Peyer's patch (tissue), 4 donors: ENCODE results near the gene MDM4.

Source experiments
- CTCF ChIP-seq, 6 experiments: fragments of 450-650 bp in 4 of 6; fragments of 200-600 bp in 2 of 6; sonication (generic) in 1 of 6; IDR thresholded peaks; one replicate each; pipeline ENCODE4 v1.5.1; 2017 to 2019; ENCODE audit warnings: antibody characterized with exemption in 6 of 6, mild to moderate bottlenecking in 3 of 6, moderate library complexity in 1 of 6
- POLR2A ChIP-seq, 2 donors: fragments of 450-650 bp; IDR thresholded peaks; one replicate each; pipeline ENCODE4 v1.5.1; 2017; ENCODE audit warnings: antibody characterized with exemption in 2 of 2, mild to moderate bottlenecking in 2 of 2, moderate library complexity in 2 of 2

GRCh38 chr1:204479387-204480136, 36.6 kb upstream of the MDM4 start:
- TF ChIP-seq CTCF (IDR thresholded peaks at IDR 0.05) (no peak), POLR2A (IDR thresholded peaks at IDR 0.05) (peak in 1 of 2 donors; percentile 23)
